Panc1 (cell line): ENCODE data around the gene PRAMEF4.
"Not testable (repeated sequence)": the region's sequence is repeated elsewhere in the genome, so short reads cannot be mapped to it uniquely, and the experiment has no call there.

Source experiments
- CTCF ChIP-seq: fragments of 450-650 bp; IDR thresholded peaks from 2 replicates; pipeline ENCODE4 v1.5.1; 2017; ENCODE audit warnings: mild to moderate bottlenecking
- POLR2AphosphoS5 ChIP-seq: IDR thresholded peaks from 2 replicates; pipeline ENCODE4 v1.6.1; 2012; ENCODE audit warnings: mild to moderate bottlenecking, low read depth, low read length, moderate library complexity
- SIN3A ChIP-seq: IDR thresholded peaks from 2 replicates; pipeline ENCODE4 v1.6.1; 2012; ENCODE audit warnings: low read depth, mild to moderate bottlenecking, low read length, moderate library complexity, borderline replicate concordance; ENCODE audit not compliant: insufficient read depth

- not testable (repeated sequence) for TF ChIP-seq CTCF, POLR2AphosphoS5, SIN3A
Observed at GRCh38 chr1:12899186-12899585, 13.2 kb upstream of the PRAMEF4 start.
